ENCODE data around the gene GHDC. TPM values are rescaled to one million over a fixed set of nuclear protein-coding genes. Genes with fewer than 3 reads are reported as not detected.

GHDC gene
- total RNA-seq, 1 experiment from 2014 or later, result 8.5 TPM

DNA sequence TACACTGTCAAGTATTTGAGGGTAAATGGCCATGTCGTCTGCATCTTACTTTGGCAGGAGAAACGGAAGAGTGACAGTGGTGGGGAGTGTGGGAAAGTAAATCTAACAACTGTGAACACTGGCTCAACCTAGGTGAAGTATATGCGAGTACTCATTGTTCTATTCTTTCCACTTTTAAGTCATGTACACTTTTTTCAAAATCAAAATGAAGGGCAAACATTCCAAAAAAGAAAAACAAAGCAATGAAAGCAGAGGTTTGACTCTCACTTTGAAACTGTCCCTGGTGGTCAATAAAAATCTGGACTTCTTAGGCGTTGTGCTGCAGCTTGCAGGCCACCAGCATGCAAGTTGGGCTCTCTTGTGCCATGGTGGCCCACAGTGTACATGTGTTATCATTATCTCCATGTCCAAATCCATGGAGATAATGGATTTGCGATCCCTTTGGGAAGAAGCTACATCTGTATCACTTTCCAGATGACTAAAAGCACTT, 49.2 kb upstream of the GHDC start:
- no CpG with 5 or more reads among the region's 5 CpGs for WGBS (ENCODE audit: extremely low coverage, insufficient read length, low lambda C conversion rate)
- no peak overlapping the region for H2BK5ac ChIP-seq (ENCODE audit: insufficient read length, low read length)
- no peak overlapping the region for H3K4me3 Mint-ChIP-seq
- H3K79me1 ChIP-seq (ENCODE audit: insufficient read depth, low read depth, low read length, poor library complexity, severe bottlenecking), result no peaks in the 10 kb centered on the region
- H3K4me1 Mint-ChIP-seq, result peaks cover 15 to 22% of the 10 kb centered on the region in 2 experiments
- H3K36me3 Mint-ChIP-seq (ENCODE audit: insufficient read depth in 1 of 3, low read depth in 3 of 3), result peaks cover 0 to 3% (median 0%) of the 10 kb centered on the region in 3 experiments; a peak in 1 of 7 replicates
- H3K9ac ChIP-seq (ENCODE audit: extremely low read depth, insufficient read length, low read length), result no peak overlapping the region
- H3K4me2 ChIP-seq (ENCODE audit: insufficient read depth, insufficient read length, low read length), result no peak overlapping the region
- no peak overlapping the region for H2BK20ac ChIP-seq (ENCODE audit: low read depth, low read length, poor library complexity, severe bottlenecking)
- no peak overlapping the region for H3K56ac ChIP-seq (ENCODE audit: insufficient read length, low read depth, low read length)
- no peaks in the 10 kb centered on the region for H3K4me1 ChIP-seq (ENCODE audit: insufficient read depth, low read length)
- H3K9me3 Mint-ChIP-seq, result no peaks in the 10 kb centered on the region
- no peak overlapping the region for H3K23ac ChIP-seq (ENCODE audit: insufficient read length, low read depth, low read length)
- no peak overlapping the region for H3K14ac ChIP-seq (ENCODE audit: insufficient read depth, low read length)
- H2BK120ac ChIP-seq (ENCODE audit: low read depth, low read length, poor library complexity, severe bottlenecking), result no peak overlapping the region
- no peaks in the 10 kb centered on the region for H4K20me1 ChIP-seq (ENCODE audit: control insufficient read depth, insufficient read depth, insufficient read length)
- TF ChIP-seq, protein P1, sequence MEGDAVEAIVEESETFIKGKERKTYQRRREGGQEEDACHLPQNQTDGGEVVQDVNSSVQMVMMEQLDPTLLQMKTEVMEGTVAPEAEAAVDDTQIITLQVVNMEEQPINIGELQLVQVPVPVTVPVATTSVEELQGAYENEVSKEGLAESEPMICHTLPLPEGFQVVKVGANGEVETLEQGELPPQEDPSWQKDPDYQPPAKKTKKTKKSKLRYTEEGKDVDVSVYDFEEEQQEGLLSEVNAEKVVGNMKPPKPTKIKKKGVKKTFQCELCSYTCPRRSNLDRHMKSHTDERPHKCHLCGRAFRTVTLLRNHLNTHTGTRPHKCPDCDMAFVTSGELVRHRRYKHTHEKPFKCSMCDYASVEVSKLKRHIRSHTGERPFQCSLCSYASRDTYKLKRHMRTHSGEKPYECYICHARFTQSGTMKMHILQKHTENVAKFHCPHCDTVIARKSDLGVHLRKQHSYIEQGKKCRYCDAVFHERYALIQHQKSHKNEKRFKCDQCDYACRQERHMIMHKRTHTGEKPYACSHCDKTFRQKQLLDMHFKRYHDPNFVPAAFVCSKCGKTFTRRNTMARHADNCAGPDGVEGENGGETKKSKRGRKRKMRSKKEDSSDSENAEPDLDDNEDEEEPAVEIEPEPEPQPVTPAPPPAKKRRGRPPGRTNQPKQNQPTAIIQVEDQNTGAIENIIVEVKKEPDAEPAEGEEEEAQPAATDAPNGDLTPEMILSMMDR (conservative IDR thresholded peaks at IDR 0.05), result peak; percentile 31; the same call in 2 of the 3 replicates
- H3K27ac ChIP-seq (ENCODE audit: insufficient read length, low read depth, low read length), result no peak overlapping the region
- no peak overlapping the region for H3K4ac ChIP-seq (ENCODE audit: low read depth, low read length)
- no peak overlapping the region for H2BK15ac ChIP-seq (ENCODE audit: low read depth, low read length)
- no peaks in the 10 kb centered on the region for H3K9me3 ChIP-seq (ENCODE audit: control insufficient read depth, low read depth, low read length)
- H2AK5ac ChIP-seq (ENCODE audit: insufficient read length, low read length), result no peak overlapping the region
- no peak overlapping the region for H4K91ac ChIP-seq (ENCODE audit: insufficient read length, low read depth, low read length)
- H3K18ac ChIP-seq (ENCODE audit: insufficient read length, low read depth, low read length), result no peak overlapping the region
- DNase-seq, result no peak
- no peak overlapping the region for H2AFZ ChIP-seq (ENCODE audit: low read length)
- no peak overlapping the region for H2BK12ac ChIP-seq (ENCODE audit: insufficient read length, low read depth, low read length)
- no peak overlapping the region for H4K5ac ChIP-seq (ENCODE audit: insufficient read length, low read depth, low read length)
- no peaks in the 10 kb centered on the region for H3K23me2 ChIP-seq (ENCODE audit: insufficient read length, low read depth, low read length, poor library complexity, severe bottlenecking)
- no peak overlapping the region for H3T11ph ChIP-seq (ENCODE audit: low read length)
- no peaks in the 10 kb centered on the region for H3K79me2 ChIP-seq (ENCODE audit: insufficient read depth, low read length)
- no peak overlapping the region for H4K8ac ChIP-seq (replicated peaks; ENCODE audit: insufficient read length, low read depth, low read length)
- H3K27me3 Mint-ChIP-seq (ENCODE audit: low read depth), result no peaks in the 10 kb centered on the region
- no peaks in the 10 kb centered on the region for H3K27me3 ChIP-seq (ENCODE audit: insufficient read depth, low read length)
- H3K27ac Mint-ChIP-seq, result peak overlapping the region in 1 of 3 experiments; percentile 79; a peak in 1 of 7 replicates
